A673 (cell line): Measurements from ENCODE around the gene EBLN2. TPM values are rescaled to one million over a fixed set of nuclear protein-coding genes. Genes with fewer than 3 reads are reported as not detected.

Source experiments
- total RNA-seq: library from RNA; stranded (reverse); gene quantifications from 2 replicates; pipeline ENCODE4 v1.2.3, GENCODE V29; 2021

Gene EBLN2
- total RNA-seq, 1 experiment from 2014 or later, result 2.2 TPM

Other genes with a start within 250 kb of the EBLN2 start
- 21.1 and 24.3 TPM in 2 replicates for gene SHQ1, start 213.2 kb upstream of the EBLN2 start, total RNA-seq
- 10.7 and 17.1 TPM in 2 replicates for gene GXYLT2, start 173.6 kb upstream of the EBLN2 start, total RNA-seq
- gene PPP4R2, start 64.8 kb upstream of the EBLN2 start, total RNA-seq, result 41.4 and 51.0 TPM in 2 replicates